NB4 (cell line): ENCODE data around the gene SMARCE1.

Experiments used
- MYC ChIP-seq: IDR thresholded peaks from 2 replicates; pipeline ENCODE4 v1.6.1; 2011; ENCODE audit warnings: low read depth, low read length
- TF ChIP-seq, protein P1 (sequence below): IDR thresholded peaks from one replicate; pipeline ENCODE4 v1.5.1; 2012; ENCODE audit warnings: low read depth, low read length

DNA sequence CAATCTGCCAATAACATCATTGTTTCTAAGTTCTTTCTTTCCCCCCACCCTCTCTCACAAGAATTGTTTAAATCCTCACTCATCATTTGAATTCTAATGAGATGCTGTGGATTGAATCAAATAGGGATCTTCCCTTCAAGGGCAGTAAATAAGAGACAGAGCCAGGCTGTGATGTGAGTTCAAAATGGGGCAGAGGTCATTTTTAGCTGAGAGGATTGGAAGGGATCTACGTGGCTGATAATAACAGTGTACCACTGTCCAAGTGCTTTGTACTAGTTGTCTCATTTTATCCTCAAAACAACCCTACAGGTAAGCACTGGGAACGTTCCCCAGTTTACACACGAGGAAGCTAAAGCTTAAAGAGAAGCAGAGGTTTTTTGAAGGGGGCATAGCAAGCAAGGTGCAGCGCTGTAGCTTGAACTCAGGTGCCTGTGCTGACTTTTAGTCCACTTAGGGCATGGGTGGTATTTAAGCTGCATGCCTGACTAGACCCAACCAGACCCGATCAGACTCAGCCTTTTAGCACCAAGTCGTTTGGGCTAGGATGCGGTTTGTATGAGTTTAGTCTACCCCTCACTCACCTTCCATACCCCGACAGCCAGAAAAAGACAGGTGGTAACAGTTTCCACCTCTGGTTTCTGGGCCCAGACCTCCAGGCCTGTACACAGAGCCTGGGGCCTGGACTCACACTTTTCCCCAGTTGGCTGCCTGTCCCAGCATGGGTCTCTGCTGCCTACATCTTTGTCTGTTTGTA, 43.1 kb downstream of the SMARCE1 start:
- no peak for TF ChIP-seq MYC
- TF ChIP-seq, protein P1, sequence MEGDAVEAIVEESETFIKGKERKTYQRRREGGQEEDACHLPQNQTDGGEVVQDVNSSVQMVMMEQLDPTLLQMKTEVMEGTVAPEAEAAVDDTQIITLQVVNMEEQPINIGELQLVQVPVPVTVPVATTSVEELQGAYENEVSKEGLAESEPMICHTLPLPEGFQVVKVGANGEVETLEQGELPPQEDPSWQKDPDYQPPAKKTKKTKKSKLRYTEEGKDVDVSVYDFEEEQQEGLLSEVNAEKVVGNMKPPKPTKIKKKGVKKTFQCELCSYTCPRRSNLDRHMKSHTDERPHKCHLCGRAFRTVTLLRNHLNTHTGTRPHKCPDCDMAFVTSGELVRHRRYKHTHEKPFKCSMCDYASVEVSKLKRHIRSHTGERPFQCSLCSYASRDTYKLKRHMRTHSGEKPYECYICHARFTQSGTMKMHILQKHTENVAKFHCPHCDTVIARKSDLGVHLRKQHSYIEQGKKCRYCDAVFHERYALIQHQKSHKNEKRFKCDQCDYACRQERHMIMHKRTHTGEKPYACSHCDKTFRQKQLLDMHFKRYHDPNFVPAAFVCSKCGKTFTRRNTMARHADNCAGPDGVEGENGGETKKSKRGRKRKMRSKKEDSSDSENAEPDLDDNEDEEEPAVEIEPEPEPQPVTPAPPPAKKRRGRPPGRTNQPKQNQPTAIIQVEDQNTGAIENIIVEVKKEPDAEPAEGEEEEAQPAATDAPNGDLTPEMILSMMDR = no peak
